ENCODE measurements around the gene USP34.

The USP34 gene

DNA sequence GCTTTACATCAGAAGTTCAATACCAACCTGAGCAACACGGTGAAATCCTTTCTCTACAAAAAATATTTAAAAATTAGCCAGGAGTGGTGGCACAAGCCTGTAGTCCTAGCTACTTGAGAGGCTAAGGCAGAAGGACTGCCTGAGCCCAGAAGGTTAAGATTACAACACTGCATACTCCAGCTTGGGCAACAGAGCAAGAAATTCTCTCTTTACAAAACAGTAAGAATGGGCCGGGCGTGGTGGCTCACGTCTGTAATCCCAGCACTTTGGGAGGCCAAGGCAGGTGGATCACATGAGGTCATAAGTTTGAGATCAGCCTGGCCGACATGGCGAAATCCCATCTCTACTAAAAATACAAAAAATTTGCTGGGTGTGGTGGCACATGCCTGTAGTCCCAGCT lies 113.2 kb downstream of the USP34 start:
- Histone ChIP-seq H3K4me3 (ENCODE audit: low read length in 2 of 2) (no peak overlapping the region), H3K36me3 (ENCODE audit: control insufficient read depth in 2 of 2, insufficient read depth in 2 of 2, low read length in 2 of 2) (peaks cover 13 to 19% of the 10 kb centered on the region in 2 donors), H3K27ac (ENCODE audit: low read depth in 2 of 2, low read length in 2 of 2) (no peak overlapping the region)

DNA sequence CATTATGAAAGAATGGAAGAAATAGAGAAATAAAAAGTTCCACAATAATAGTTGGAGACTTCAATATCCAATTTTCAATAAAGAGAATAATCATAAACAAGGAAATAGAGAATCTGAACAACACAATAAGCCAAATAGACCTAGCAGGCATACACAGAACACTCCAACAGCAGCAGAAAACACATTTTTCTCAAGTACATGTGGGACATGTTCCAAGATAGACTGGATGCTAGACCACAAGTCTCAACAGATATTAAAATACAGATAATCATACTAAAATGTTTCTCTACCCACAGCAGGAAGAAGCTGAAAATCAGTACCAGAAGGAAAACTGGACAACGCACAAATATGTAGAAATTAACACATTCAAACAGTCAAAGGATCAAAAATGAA lies 113.9 kb downstream of the USP34 start:
- H3K36me3 ChIP-seq (ENCODE audit: control insufficient read depth in 2 of 2, insufficient read depth in 2 of 2, low read length in 2 of 2): peaks cover 13 to 19% of the 10 kb centered on the region in 2 donors
- H3K27me3 ChIP-seq (ENCODE audit: control insufficient read depth in 2 of 2, insufficient read depth in 2 of 2, low read length in 2 of 2): no peaks in the 10 kb centered on the region
- H3K9ac ChIP-seq (ENCODE audit: low read depth in 1 of 2, low read length in 2 of 2): no peak overlapping the region
- no peak overlapping the region for H3K4me3 ChIP-seq (ENCODE audit: low read length in 2 of 2)
- H3K27ac ChIP-seq (ENCODE audit: low read depth in 2 of 2, low read length in 2 of 2): no peak overlapping the region
- H3K4me1 ChIP-seq (ENCODE audit: control insufficient read depth in 2 of 2, insufficient read depth in 2 of 2, low read length in 2 of 2): peaks cover 0 to 2% of the 10 kb centered on the region in 2 donors
- H3K9me3 ChIP-seq (ENCODE audit: control insufficient read depth in 2 of 2, low read length in 2 of 2): peaks cover 2 to 5% of the 10 kb centered on the region in 2 donors

More for the DNA sequence above, 113.2 kb downstream of the USP34 start:
- H3K4me1 ChIP-seq (ENCODE audit: control insufficient read depth in 2 of 2, insufficient read depth in 2 of 2, low read length in 2 of 2): peaks cover 0 to 2% of the 10 kb centered on the region in 2 donors
- H3K27me3 ChIP-seq (ENCODE audit: control insufficient read depth in 2 of 2, insufficient read depth in 2 of 2, low read length in 2 of 2): no peaks in the 10 kb centered on the region
- H3K9me3 ChIP-seq (ENCODE audit: control insufficient read depth in 2 of 2, low read length in 2 of 2): peaks cover 2 to 5% of the 10 kb centered on the region in 2 donors
- no peak overlapping the region for H3K9ac ChIP-seq (ENCODE audit: low read depth in 1 of 2, low read length in 2 of 2)

DNA sequence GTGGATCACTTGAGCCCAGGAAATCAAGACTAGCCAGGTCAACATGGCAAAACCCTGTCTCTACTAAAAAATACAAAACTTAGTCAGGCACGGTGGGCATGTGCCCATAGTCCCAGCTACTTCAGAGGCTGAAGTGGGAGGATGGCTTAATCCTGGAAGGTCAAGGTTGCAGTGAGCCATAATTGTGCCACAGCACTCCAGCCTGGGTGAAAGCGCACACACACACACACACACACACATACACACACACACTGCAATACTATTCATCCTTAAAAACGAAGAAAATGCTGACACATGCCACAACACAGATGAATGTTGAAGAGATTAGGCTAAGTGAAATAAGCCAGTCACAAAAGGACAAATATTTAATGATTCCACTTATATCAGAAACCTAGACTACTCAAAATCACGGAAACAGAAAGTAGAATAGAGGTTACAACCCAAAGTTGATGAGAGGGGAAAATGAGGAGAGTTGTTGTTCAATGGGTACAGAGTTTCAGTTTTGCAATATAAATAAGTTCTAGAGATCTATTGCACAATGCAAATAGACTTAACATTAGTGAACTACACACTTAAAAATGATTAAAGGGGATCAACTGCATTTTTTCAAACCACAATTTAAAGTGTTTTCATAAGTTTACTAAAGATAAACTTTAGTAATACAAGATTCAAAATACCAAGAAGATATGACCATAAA lies 114.5 kb downstream of the USP34 start:
- Histone ChIP-seq H3K4me3 (ENCODE audit: low read length in 2 of 2) (no peak overlapping the region), H3K27me3 (ENCODE audit: control insufficient read depth in 2 of 2, insufficient read depth in 2 of 2, low read length in 2 of 2) (no peaks in the 10 kb centered on the region), H3K9me3 (ENCODE audit: control insufficient read depth in 2 of 2, low read length in 2 of 2) (peaks cover 2 to 5% of the 10 kb centered on the region in 2 donors), H3K9ac (ENCODE audit: low read depth in 1 of 2, low read length in 2 of 2) (no peak overlapping the region), H3K36me3 (ENCODE audit: control insufficient read depth in 2 of 2, insufficient read depth in 2 of 2, low read length in 2 of 2) (peaks cover 13 to 19% of the 10 kb centered on the region in 2 donors), H3K4me1 (ENCODE audit: control insufficient read depth in 2 of 2, insufficient read depth in 2 of 2, low read length in 2 of 2) (peaks cover 0 to 2% of the 10 kb centered on the region in 2 donors), H3K27ac (ENCODE audit: low read depth in 2 of 2, low read length in 2 of 2) (no peak overlapping the region)

DNA sequence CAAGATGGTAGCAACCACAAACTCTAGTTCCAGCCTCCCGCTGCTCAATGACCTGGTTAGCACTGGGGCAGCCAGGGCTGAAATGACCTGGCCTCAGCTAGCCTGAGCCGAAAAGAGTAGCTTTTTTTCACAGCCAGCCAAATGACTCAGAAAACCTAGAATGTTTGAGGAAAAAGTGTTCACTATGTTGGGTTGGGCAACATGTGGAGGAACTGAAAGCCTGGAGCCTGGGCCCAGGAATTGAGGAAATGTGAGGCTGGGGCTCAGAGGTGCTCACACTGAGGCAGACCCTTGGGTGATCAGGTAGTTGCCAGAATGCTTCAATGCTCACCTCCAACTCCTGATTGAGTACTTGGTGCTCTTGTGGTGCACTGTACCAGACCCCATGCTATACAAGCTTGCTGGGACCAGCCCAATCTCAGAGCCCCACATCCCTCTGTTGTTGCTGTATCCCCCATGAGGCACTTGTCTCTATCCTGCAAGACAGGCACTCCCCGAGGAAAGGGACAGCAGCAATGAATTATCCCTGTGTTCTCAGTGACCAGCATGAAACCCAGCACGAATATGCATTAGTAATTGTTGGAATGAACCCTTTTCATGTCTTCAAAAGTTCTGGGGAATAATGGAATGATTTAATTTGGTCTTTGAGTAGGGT lies 116.2 kb downstream of the USP34 start:
- Histone ChIP-seq H3K4me1 (ENCODE audit: control insufficient read depth in 2 of 2, insufficient read depth in 2 of 2, low read length in 2 of 2) (peaks cover 0 to 2% of the 10 kb centered on the region in 2 donors), H3K9me3 (ENCODE audit: control insufficient read depth in 2 of 2, low read length in 2 of 2) (peaks cover 2 to 5% of the 10 kb centered on the region in 2 donors), H3K9ac (ENCODE audit: low read depth in 1 of 2, low read length in 2 of 2) (no peak overlapping the region), H3K27me3 (ENCODE audit: control insufficient read depth in 2 of 2, insufficient read depth in 2 of 2, low read length in 2 of 2) (no peaks in the 10 kb centered on the region), H3K27ac (ENCODE audit: low read depth in 2 of 2, low read length in 2 of 2) (no peak overlapping the region), H3K4me3 (ENCODE audit: low read length in 2 of 2) (no peak overlapping the region), H3K36me3 (ENCODE audit: control insufficient read depth in 2 of 2, insufficient read depth in 2 of 2, low read length in 2 of 2) (peaks cover 13 to 25% of the 10 kb centered on the region in 2 donors)

DNA sequence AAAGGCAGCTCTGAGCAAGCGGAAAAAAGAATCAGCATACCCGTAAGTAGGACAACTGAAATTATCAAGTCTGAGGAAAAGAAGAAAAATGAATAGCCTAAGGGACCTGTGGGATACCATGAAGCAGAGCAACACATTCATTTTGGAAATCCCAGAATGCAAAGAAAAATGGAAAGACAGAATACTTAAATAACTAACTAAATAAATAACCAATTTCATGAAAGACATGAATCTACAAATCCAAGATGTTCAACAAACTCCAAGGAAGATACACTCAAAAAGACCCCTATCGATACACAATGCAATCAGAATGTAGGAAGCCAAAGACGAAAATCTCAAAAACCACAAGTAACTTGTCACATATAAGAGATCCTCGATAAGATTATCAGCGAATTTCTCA lies 117.0 kb downstream of the USP34 start:
- H3K27me3 ChIP-seq (ENCODE audit: control insufficient read depth in 2 of 2, insufficient read depth in 2 of 2, low read length in 2 of 2): no peaks in the 10 kb centered on the region
- peaks cover 17 to 30% of the 10 kb centered on the region in 2 donors for H3K36me3 ChIP-seq (ENCODE audit: control insufficient read depth in 2 of 2, insufficient read depth in 2 of 2, low read length in 2 of 2)
- no peak overlapping the region for H3K9ac ChIP-seq (ENCODE audit: low read depth in 1 of 2, low read length in 2 of 2)
- no peak overlapping the region for H3K27ac ChIP-seq (ENCODE audit: low read depth in 2 of 2, low read length in 2 of 2)
- peaks cover 2 to 5% of the 10 kb centered on the region in 2 donors for H3K9me3 ChIP-seq (ENCODE audit: control insufficient read depth in 2 of 2, low read length in 2 of 2)
- no peak overlapping the region for H3K4me3 ChIP-seq (ENCODE audit: low read length in 2 of 2)
- H3K4me1 ChIP-seq (ENCODE audit: control insufficient read depth in 2 of 2, insufficient read depth in 2 of 2, low read length in 2 of 2): peaks cover 0 to 2% of the 10 kb centered on the region in 2 donors

DNA sequence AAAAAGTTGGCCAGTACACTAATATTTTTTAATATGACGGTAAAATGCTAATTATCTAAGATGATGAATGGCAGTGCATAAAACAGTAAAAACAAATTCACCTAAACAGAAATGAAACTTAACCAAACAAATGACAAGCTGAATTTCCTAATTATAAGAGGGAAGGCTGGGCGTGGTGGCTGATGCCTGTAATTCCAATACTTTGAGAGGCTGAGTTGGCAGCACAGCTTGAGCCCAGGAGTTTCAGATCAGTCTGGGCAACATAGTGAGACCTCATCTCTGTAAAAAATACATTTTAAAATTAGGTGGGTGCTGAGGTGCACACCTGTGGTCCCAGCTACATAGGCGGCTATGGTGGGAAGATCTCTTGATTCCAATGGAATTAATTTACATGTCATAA lies 120.1 kb downstream of the USP34 start:
- H3K36me3 ChIP-seq (ENCODE audit: control insufficient read depth in 2 of 2, insufficient read depth in 2 of 2, low read length in 2 of 2): peaks cover 25 to 47% of the 10 kb centered on the region in 2 donors
- no peak overlapping the region for H3K9ac ChIP-seq (ENCODE audit: low read depth in 1 of 2, low read length in 2 of 2)
- H3K4me3 ChIP-seq (ENCODE audit: low read length in 2 of 2): no peak overlapping the region
- H3K27ac ChIP-seq (ENCODE audit: low read depth in 2 of 2, low read length in 2 of 2): no peak overlapping the region
- H3K9me3 ChIP-seq (ENCODE audit: control insufficient read depth in 2 of 2, low read length in 2 of 2): peaks cover 2 to 5% of the 10 kb centered on the region in 2 donors
- H3K4me1 ChIP-seq (ENCODE audit: control insufficient read depth in 2 of 2, insufficient read depth in 2 of 2, low read length in 2 of 2): no peaks in the 10 kb centered on the region
- H3K27me3 ChIP-seq (ENCODE audit: control insufficient read depth in 2 of 2, insufficient read depth in 2 of 2, low read length in 2 of 2): no peaks in the 10 kb centered on the region

DNA sequence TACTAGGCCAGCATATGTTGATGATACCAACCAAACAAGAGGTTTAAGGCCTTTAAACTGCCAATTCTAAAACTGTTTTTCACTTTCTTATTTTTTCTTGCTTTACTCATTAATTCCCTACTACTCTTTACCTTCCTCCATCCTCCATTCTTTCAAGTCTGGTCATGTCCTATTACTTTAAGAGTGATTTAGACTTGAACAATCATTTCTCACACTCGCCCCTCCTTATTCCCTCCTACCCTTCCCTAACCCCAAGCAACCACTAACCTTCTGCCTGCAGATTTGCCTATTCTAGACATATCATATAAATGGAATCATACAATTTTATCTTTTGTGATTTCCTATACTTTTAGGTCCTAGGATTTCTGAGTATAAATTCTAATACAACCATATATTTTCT lies 127.7 kb downstream of the USP34 start:
- H3K27me3 ChIP-seq (ENCODE audit: control insufficient read depth in 2 of 2, insufficient read depth in 2 of 2, low read length in 2 of 2): no peaks in the 10 kb centered on the region
- H3K4me1 ChIP-seq (ENCODE audit: control insufficient read depth in 2 of 2, insufficient read depth in 2 of 2, low read length in 2 of 2): no peaks in the 10 kb centered on the region
- no peak overlapping the region for H3K9ac ChIP-seq (ENCODE audit: low read depth in 1 of 2, low read length in 2 of 2)
- no peak overlapping the region for H3K27ac ChIP-seq (ENCODE audit: low read depth in 2 of 2, low read length in 2 of 2)
- no peak overlapping the region for H3K4me3 ChIP-seq (ENCODE audit: low read length in 2 of 2)
- no peaks in the 10 kb centered on the region for H3K9me3 ChIP-seq (ENCODE audit: control insufficient read depth in 2 of 2, low read length in 2 of 2)
- H3K36me3 ChIP-seq (ENCODE audit: control insufficient read depth in 2 of 2, insufficient read depth in 2 of 2, low read length in 2 of 2): peaks cover 27 to 54% of the 10 kb centered on the region in 2 donors

DNA sequence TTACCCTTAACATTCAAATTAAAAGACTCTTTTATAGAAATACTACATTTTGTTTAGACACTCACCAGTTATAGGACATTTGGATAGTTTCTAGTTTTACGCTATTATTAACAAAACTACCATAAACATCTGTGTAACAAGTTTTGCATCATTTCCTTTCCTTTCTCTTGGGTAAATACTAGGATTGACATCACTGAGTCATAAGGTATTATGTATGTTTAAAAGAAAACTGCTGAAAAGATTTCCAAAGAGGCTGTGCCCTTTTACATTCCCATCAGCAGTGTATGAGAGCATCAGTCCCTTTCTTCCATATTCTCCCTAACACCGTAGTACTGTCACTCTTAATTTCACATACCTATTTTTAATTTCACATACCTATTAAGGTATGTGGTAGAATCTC lies 130.6 kb downstream of the USP34 start:
- peaks cover 34 to 43% of the 10 kb centered on the region in 2 donors for H3K36me3 ChIP-seq (ENCODE audit: control insufficient read depth in 2 of 2, insufficient read depth in 2 of 2, low read length in 2 of 2)
- H3K9me3 ChIP-seq (ENCODE audit: control insufficient read depth in 2 of 2, low read length in 2 of 2): no peaks in the 10 kb centered on the region
- no peaks in the 10 kb centered on the region for H3K4me1 ChIP-seq (ENCODE audit: control insufficient read depth in 2 of 2, insufficient read depth in 2 of 2, low read length in 2 of 2)
- H3K27ac ChIP-seq (ENCODE audit: low read depth in 2 of 2, low read length in 2 of 2): no peak overlapping the region
- no peak overlapping the region for H3K4me3 ChIP-seq (ENCODE audit: low read length in 2 of 2)
- H3K27me3 ChIP-seq (ENCODE audit: control insufficient read depth in 2 of 2, insufficient read depth in 2 of 2, low read length in 2 of 2): no peaks in the 10 kb centered on the region
- no peak overlapping the region for H3K9ac ChIP-seq (ENCODE audit: low read depth in 1 of 2, low read length in 2 of 2)

DNA sequence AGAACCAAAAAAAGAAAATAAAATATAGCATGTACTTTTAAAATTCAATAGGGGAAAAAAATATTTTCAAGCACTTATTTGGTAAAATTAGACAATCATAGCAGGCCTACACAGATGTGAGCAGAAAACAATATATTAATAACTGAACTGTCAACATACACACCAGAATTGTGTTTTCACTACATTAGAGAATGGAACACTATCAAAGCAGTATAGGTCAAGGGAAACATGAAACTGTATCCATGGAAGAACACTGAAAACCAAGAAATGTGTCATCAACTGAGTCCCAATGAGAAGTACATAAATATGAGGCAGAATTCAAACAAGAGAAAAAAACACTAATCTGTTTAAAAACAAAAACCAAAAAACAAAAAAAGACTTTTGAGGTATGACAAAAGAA lies 132.4 kb downstream of the USP34 start:
- Histone ChIP-seq H3K9me3 (ENCODE audit: control insufficient read depth in 2 of 2, low read length in 2 of 2) (no peaks in the 10 kb centered on the region), H3K4me3 (ENCODE audit: low read length in 2 of 2) (no peak overlapping the region), H3K4me1 (ENCODE audit: control insufficient read depth in 2 of 2, insufficient read depth in 2 of 2, low read length in 2 of 2) (no peaks in the 10 kb centered on the region), H3K9ac (ENCODE audit: low read depth in 1 of 2, low read length in 2 of 2) (no peak overlapping the region), H3K36me3 (ENCODE audit: control insufficient read depth in 2 of 2, insufficient read depth in 2 of 2, low read length in 2 of 2) (peaks cover 28 to 37% of the 10 kb centered on the region in 2 donors), H3K27ac (ENCODE audit: low read depth in 2 of 2, low read length in 2 of 2) (no peak overlapping the region), H3K27me3 (ENCODE audit: control insufficient read depth in 2 of 2, insufficient read depth in 2 of 2, low read length in 2 of 2) (no peaks in the 10 kb centered on the region)

DNA sequence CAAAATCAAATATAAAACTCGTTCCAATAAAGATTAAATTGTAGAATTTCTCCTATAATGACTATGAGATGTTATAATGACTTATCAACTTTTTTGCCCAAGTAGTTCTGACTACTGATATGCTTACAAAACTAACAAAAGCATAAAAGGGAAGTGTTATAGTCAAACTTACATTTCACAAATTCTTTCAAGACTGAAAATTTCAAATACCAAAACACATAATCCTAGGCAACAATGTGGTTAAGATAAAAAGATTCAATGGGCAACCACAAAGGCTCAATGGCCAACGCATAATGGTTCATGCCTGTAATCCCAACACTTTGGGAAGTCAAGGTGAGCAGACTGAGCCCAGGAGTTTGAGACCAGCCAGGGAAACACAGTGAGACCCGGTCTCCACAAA lies 135.7 kb downstream of the USP34 start:
- no peak overlapping the region for H3K9ac ChIP-seq (ENCODE audit: low read depth in 1 of 2, low read length in 2 of 2)
- no peak overlapping the region for H3K4me3 ChIP-seq (ENCODE audit: low read length in 2 of 2)
- peaks cover 23 to 40% of the 10 kb centered on the region in 2 donors for H3K36me3 ChIP-seq (ENCODE audit: control insufficient read depth in 2 of 2, insufficient read depth in 2 of 2, low read length in 2 of 2)
- H3K27ac ChIP-seq (ENCODE audit: low read depth in 2 of 2, low read length in 2 of 2): no peak overlapping the region
- H3K4me1 ChIP-seq (ENCODE audit: control insufficient read depth in 2 of 2, insufficient read depth in 2 of 2, low read length in 2 of 2): no peaks in the 10 kb centered on the region
- no peaks in the 10 kb centered on the region for H3K9me3 ChIP-seq (ENCODE audit: control insufficient read depth in 2 of 2, low read length in 2 of 2)
- no peaks in the 10 kb centered on the region for H3K27me3 ChIP-seq (ENCODE audit: control insufficient read depth in 2 of 2, insufficient read depth in 2 of 2, low read length in 2 of 2)
